HepG2 (cell line): ENCODE data around the gene CEACAM16. TPM values are rescaled to one million over a fixed set of nuclear protein-coding genes. Genes with fewer than 3 reads are reported as not detected.
A peak's percentile ranks its signal among the peaks of the same experiment; 100 is the strongest.

Experiments used
- DPF2 ChIP-seq: sonication (generic); formaldehyde crosslinking; IDR thresholded peaks from 2 replicates; pipeline ENCODE4 v1.4.0; 2020; ENCODE audit warnings: mild to moderate bottlenecking, low read depth, missing genetic modification reagents, borderline replicate concordance
- KDM3A ChIP-seq: IDR thresholded peaks from 2 replicates; pipeline ENCODE4 v1.6.1; 2018; ENCODE audit warnings: low read depth, missing compliant biosample characterization
- NFE2 ChIP-seq: sonication (generic); formaldehyde crosslinking; IDR thresholded peaks from 2 replicates; pipeline ENCODE4 v1.4.0; 2020; ENCODE audit warnings: missing genetic modification reagents
- NFE2L2 ChIP-seq: fragments of 150-350 bp; IDR thresholded peaks from 2 replicates; pipeline ENCODE4 v1.6.1; 2014; ENCODE audit warnings: low read length
- REL ChIP-seq: sonication (generic); formaldehyde crosslinking; conservative IDR thresholded peaks from 2 replicates; pipeline ENCODE4 v1.8.0; 2022; ENCODE audit warnings: mild to moderate bottlenecking, missing genetic modification reagents, moderate library complexity
- RERE ChIP-seq: IDR thresholded peaks from 2 replicates; pipeline ENCODE4 v1.6.1; 2016; ENCODE audit warnings: low read depth, missing genetic modification reagents, missing compliant biosample characterization
- ZNF496 ChIP-seq: sonication (generic); formaldehyde crosslinking; IDR thresholded peaks from 2 replicates; pipeline ENCODE4 v1.8.1; 2023; ENCODE audit warnings: mild to moderate bottlenecking, moderate library complexity, missing genetic modification reagents; ENCODE audit not compliant: insufficient replicate concordance
- ZNF713 ChIP-seq: sonication (generic); formaldehyde crosslinking; IDR thresholded peaks from 2 replicates; pipeline ENCODE4 v1.4.0; 2020; ENCODE audit warnings: mild to moderate bottlenecking, missing genetic modification reagents
- ZNF772 ChIP-seq: sonication (generic); formaldehyde crosslinking; IDR thresholded peaks from 2 replicates; pipeline ENCODE4 v1.5.0; 2020; ENCODE audit warnings: mild to moderate bottlenecking, missing genetic modification reagents
- ZNF883 ChIP-seq: sonication (generic); formaldehyde crosslinking; IDR thresholded peaks from 2 replicates; pipeline ENCODE4 v1.5.1; 2020; ENCODE audit warnings: mild to moderate bottlenecking, missing genetic modification reagents; ENCODE audit errors: not compliant biosample characterization
- ZSCAN31 ChIP-seq: sonication (generic); formaldehyde crosslinking; IDR thresholded peaks from 2 replicates; pipeline ENCODE4 v1.5.0; 2020; ENCODE audit warnings: low read depth, mild to moderate bottlenecking, missing genetic modification reagents
- ZZZ3 ChIP-seq: sonication (generic); formaldehyde crosslinking; IDR thresholded peaks from 2 replicates; pipeline ENCODE4 v1.4.0; 2020; ENCODE audit warnings: missing genetic modification reagents, mild to moderate bottlenecking, borderline replicate concordance
- polyA plus RNA-seq, 8 experiments: library from polyadenylated mRNA; depleted of rRNA in 3 of 8; stranded (reverse) in 7 of 8; unstranded in 1 of 8; fragments of >200 nt; fragmentation: Illumina TruSeq in 4 of 8; extraction: Trizol in 4 of 8; gene quantifications; 2 replicates each; pipeline versions ENCODE4 v1.2.1 to v1.2.3, GENCODE V29; 2011 to 2016; ENCODE audit warnings: low read depth in 4 of 8, missing spikeins in 1 of 8, mixed read lengths in 1 of 8; ENCODE audit not compliant: insufficient read depth in 1 of 8
- total RNA-seq, 5 experiments: library from RNA; depleted of rRNA; stranded (reverse); fragments of >200 nt; fragmentation: Illumina TruSeq; extraction: Trizol; gene quantifications; 2 replicates each; pipeline ENCODE4 v1.2.3, GENCODE V29; 2016; ENCODE audit warnings: low read depth in 1 of 5
- TF ChIP-seq, protein P1 (sequence below): sonication (generic); formaldehyde crosslinking; IDR thresholded peaks from 2 replicates; pipeline ENCODE4 v1.5.0; 2020; ENCODE audit warnings: mild to moderate bottlenecking, missing genetic modification reagents
- TF ChIP-seq, protein P2 (sequence below): IDR thresholded peaks from 2 replicates; pipeline ENCODE4 v1.6.1; 2016; ENCODE audit warnings: control low read depth
- TF ChIP-seq, protein P3 (sequence below): sonication (generic); formaldehyde crosslinking; IDR thresholded peaks from 2 replicates; pipeline ENCODE4 v1.5.0; 2020; ENCODE audit warnings: missing genetic modification reagents, mild to moderate bottlenecking, borderline replicate concordance

CEACAM16 gene
- total and polyA plus RNA-seq, 2 of the 13 experiments (the other 11 are each of a cell fraction or from before 2014, with no cell fraction given): not detected

GRCh38 chr19:44740351-44740824 lies 41.4 kb downstream of the CEACAM16 start (continued):
- TF ChIP-seq, protein P1, sequence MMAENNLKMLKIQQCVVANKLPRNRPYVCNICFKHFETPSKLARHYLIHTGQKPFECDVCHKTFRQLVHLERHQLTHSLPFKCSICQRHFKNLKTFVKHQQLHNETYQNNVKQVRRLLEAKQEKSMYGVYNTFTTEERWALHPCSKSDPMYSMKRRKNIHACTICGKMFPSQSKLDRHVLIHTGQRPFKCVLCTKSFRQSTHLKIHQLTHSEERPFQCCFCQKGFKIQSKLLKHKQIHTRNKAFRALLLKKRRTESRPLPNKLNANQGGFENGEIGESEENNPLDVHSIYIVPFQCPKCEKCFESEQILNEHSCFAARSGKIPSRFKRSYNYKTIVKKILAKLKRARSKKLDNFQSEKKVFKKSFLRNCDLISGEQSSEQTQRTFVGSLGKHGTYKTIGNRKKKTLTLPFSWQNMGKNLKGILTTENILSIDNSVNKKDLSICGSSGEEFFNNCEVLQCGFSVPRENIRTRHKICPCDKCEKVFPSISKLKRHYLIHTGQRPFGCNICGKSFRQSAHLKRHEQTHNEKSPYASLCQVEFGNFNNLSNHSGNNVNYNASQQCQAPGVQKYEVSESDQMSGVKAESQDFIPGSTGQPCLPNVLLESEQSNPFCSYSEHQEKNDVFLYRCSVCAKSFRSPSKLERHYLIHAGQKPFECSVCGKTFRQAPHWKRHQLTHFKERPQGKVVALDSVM (CRISPR knock-in tag): peak; percentile 99
- TF ChIP-seq ZNF496 (CRISPR knock-in tag) (no peak), ZNF713 (CRISPR knock-in tag) (no peak), ZNF883 (CRISPR knock-in tag) (no peak), KDM3A (CRISPR knock-in tag) (0 out of 2 replicates have a peak, but pooled peaks have one; percentile 30), ZNF772 (CRISPR knock-in tag) (no peak), ZSCAN31 (no peak), REL (CRISPR knock-in tag) (no peak), DPF2 (CRISPR knock-in tag) (no peak), ZZZ3 (CRISPR knock-in tag) (no peak), NFE2 (CRISPR knock-in tag) (no peak), NFE2L2 (no peak), RERE (CRISPR knock-in tag) (no peak)
- TF ChIP-seq, protein P2, sequence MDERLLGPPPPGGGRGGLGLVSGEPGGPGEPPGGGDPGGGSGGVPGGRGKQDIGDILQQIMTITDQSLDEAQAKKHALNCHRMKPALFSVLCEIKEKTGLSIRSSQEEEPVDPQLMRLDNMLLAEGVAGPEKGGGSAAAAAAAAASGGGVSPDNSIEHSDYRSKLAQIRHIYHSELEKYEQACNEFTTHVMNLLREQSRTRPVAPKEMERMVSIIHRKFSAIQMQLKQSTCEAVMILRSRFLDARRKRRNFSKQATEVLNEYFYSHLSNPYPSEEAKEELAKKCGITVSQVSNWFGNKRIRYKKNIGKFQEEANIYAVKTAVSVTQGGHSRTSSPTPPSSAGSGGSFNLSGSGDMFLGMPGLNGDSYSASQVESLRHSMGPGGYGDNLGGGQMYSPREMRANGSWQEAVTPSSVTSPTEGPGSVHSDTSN: no peak
- TF ChIP-seq, protein P3, sequence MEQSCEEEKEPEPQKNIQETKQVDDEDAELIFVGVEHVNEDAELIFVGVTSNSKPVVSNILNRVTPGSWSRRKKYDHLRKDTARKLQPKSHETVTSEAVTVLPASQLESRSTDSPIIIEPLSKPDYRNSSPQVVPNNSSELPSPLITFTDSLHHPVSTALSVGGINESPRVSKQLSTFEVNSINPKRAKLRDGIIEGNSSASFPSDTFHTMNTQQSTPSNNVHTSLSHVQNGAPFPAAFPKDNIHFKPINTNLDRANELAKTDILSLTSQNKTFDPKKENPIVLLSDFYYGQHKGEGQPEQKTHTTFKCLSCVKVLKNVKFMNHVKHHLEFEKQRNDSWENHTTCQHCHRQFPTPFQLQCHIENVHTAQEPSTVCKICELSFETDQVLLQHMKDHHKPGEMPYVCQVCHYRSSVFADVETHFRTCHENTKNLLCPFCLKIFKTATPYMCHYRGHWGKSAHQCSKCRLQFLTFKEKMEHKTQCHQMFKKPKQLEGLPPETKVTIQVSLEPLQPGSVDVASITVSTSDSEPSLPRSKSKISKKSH (CRISPR knock-in tag): no peak
